ENCODE measurements around the gene KRTCAP2. TPM values are rescaled to one million over a fixed set of nuclear protein-coding genes. Genes with fewer than 3 reads are reported as not detected.

KRTCAP2 gene
- total RNA-seq, 4 donors from 2014 or later: 76.0 to 146 (median 108) TPM

- Histone ChIP-seq H3K4me3 (peak overlapping the region; percentile 71 to 90 (median 84)), H3K36me3 (peaks cover 0 to 26% (median 23%) of the 10 kb centered on the region in 4 donors), H3K4me1 (peaks cover 33 to 65% (median 49%) of the 10 kb centered on the region in 4 donors), H3K27ac (replicated peaks in 1 of 4) (peak overlapping the region; percentile 91 to 97 (median 94)), H3K27me3 (peaks cover 0 to 24% (median 14%) of the 10 kb centered on the region in 4 donors), H3K9me3 (no peaks in the 10 kb centered on the region)
- TF ChIP-seq, protein P1, sequence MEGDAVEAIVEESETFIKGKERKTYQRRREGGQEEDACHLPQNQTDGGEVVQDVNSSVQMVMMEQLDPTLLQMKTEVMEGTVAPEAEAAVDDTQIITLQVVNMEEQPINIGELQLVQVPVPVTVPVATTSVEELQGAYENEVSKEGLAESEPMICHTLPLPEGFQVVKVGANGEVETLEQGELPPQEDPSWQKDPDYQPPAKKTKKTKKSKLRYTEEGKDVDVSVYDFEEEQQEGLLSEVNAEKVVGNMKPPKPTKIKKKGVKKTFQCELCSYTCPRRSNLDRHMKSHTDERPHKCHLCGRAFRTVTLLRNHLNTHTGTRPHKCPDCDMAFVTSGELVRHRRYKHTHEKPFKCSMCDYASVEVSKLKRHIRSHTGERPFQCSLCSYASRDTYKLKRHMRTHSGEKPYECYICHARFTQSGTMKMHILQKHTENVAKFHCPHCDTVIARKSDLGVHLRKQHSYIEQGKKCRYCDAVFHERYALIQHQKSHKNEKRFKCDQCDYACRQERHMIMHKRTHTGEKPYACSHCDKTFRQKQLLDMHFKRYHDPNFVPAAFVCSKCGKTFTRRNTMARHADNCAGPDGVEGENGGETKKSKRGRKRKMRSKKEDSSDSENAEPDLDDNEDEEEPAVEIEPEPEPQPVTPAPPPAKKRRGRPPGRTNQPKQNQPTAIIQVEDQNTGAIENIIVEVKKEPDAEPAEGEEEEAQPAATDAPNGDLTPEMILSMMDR (IDR thresholded peaks at IDR 0.05): no peak
- TF ChIP-seq POLR2A (IDR thresholded peaks at IDR 0.05; ENCODE audit: low read depth): no peak
- TF ChIP-seq EP300 (IDR thresholded peaks at IDR 0.05): no peak
- TF ChIP-seq POLR2AphosphoS5 (IDR thresholded peaks at IDR 0.05): no peak
- DNase-seq (ENCODE audit: extremely low spot score): peak; percentile 53
- intact Hi-C loops (cut with DNase I): loop anchor here (5.0 kb wide), 1 partner anchor 45 kb away; the partner anchor contains the start of gene EFNA1
- WGBS: 37% methylated on average over 8 of the region's 8 CpGs
Observed at GRCh38 chr1:155171836-155172731, 1.0 kb downstream of the KRTCAP2 start.

GRCh38 chr1:155170806-155171205 is 2.3 kb downstream of the KRTCAP2 start:
- TF ChIP-seq, protein P1 (IDR thresholded peaks at IDR 0.05): no peak
- TF ChIP-seq POLR2AphosphoS5 (IDR thresholded peaks at IDR 0.05) (no peak), POLR2A (IDR thresholded peaks at IDR 0.05; ENCODE audit: low read depth) (no peak), EP300 (IDR thresholded peaks at IDR 0.05) (no peak)
- Histone ChIP-seq H3K4me3 (no peak overlapping the region), H3K36me3 (peaks cover 0 to 26% (median 23%) of the 10 kb centered on the region in 4 donors), H3K27me3 (peaks cover 0 to 23% (median 14%) of the 10 kb centered on the region in 4 donors), H3K27ac (replicated peaks in 1 of 4) (no peak overlapping the region), H3K9me3 (no peaks in the 10 kb centered on the region), H3K4me1 (peaks cover 37 to 60% (median 53%) of the 10 kb centered on the region in 4 donors)
- WGBS: 88% methylated on average over 7 of the region's 7 CpGs
- intact Hi-C loops (cut with DNase I): loop anchor here (5.0 kb wide), 1 partner anchor 44 kb away; the partner anchor contains the start of gene EFNA1
- no peak for DNase-seq (ENCODE audit: extremely low spot score)

GRCh38 chr1:155170101-155170785 is 2.9 kb downstream of the KRTCAP2 start:
- DNase-seq (ENCODE audit: extremely low spot score): no peak
- peaks cover 37 to 60% (median 55%) of the 10 kb centered on the region in 4 donors for H3K4me1 ChIP-seq
- intact Hi-C loops (cut with DNase I): loop anchor here (5.0 kb wide), 1 partner anchor 43 kb away; the partner anchor contains the start of gene EFNA1

GRCh38 chr1:155169541-155169940 is 3.6 kb downstream of the KRTCAP2 start:
- peaks cover 0 to 26% (median 23%) of the 10 kb centered on the region in 4 donors for H3K36me3 ChIP-seq
- no peak for TF ChIP-seq EP300 (IDR thresholded peaks at IDR 0.05)
- TF ChIP-seq, protein P1 (IDR thresholded peaks at IDR 0.05): no peak
- no peak for TF ChIP-seq POLR2AphosphoS5 (IDR thresholded peaks at IDR 0.05)
- no peak for TF ChIP-seq POLR2A (IDR thresholded peaks at IDR 0.05; ENCODE audit: low read depth)
- peak; percentile 39 for DNase-seq (ENCODE audit: extremely low spot score)
- H3K9me3 ChIP-seq: no peaks in the 10 kb centered on the region
- peaks cover 0 to 11% (median 10%) of the 10 kb centered on the region in 4 donors for H3K27me3 ChIP-seq
- H3K27ac ChIP-seq (replicated peaks in 1 of 4): no peak overlapping the region
- no peak overlapping the region for H3K4me3 ChIP-seq
- intact Hi-C loops (cut with DNase I): no loop called here
- WGBS: 77% methylated on average over 5 of the region's 5 CpGs
- peaks cover 37 to 54% (median 53%) of the 10 kb centered on the region in 4 donors for H3K4me1 ChIP-seq

More at GRCh38 chr1:155170101-155170785, 2.9 kb downstream of the KRTCAP2 start:
- peaks cover 0 to 26% (median 23%) of the 10 kb centered on the region in 4 donors for H3K36me3 ChIP-seq
- no peak overlapping the region for H3K27ac ChIP-seq (replicated peaks in 1 of 4)
- H3K27me3 ChIP-seq: peaks cover 0 to 17% (median 14%) of the 10 kb centered on the region in 4 donors
- H3K9me3 ChIP-seq: no peaks in the 10 kb centered on the region
- 72% methylated on average over 2 of the region's 2 CpGs for WGBS
- TF ChIP-seq, protein P1 (IDR thresholded peaks at IDR 0.05): no peak
- no peak for TF ChIP-seq EP300 (IDR thresholded peaks at IDR 0.05)
- TF ChIP-seq POLR2A (IDR thresholded peaks at IDR 0.05; ENCODE audit: low read depth): no peak
- H3K4me3 ChIP-seq: no peak overlapping the region
